H9 (cell line): Measurements from ENCODE around the gene TIGD1. TPM values are rescaled to one million over a fixed set of nuclear protein-coding genes. Genes with fewer than 3 reads are reported as not detected.

ENCODE experiments used
- DNase-seq: peaks from one replicate; pipeline ENCODE4 v3.0.0-alpha.2; 2017
- H2AFZ ChIP-seq: one replicate; pipeline ENCODE4 v1.6.1; 2013; ENCODE audit warnings: mild to moderate bottlenecking, low read length, control low read depth, moderate library complexity
- H2AK5ac ChIP-seq: 2 replicates; pipeline ENCODE4 v1.6.1; 2013; ENCODE audit warnings: low read length, control low read depth, mixed read lengths; ENCODE audit not compliant: insufficient read length
- H2BK120ac ChIP-seq: one replicate; pipeline ENCODE4 v1.6.1; 2013; ENCODE audit warnings: low read depth, mild to moderate bottlenecking, low read length, control low read depth, inconsistent platforms; ENCODE audit not compliant: poor library complexity, severe bottlenecking
- H2BK12ac ChIP-seq: 2 replicates; pipeline ENCODE4 v1.6.1; 2013; ENCODE audit warnings: low read length, control low read depth, mixed read lengths, low read depth; ENCODE audit not compliant: insufficient read length
- H2BK15ac ChIP-seq: 2 replicates; pipeline ENCODE4 v1.6.1; 2013; ENCODE audit warnings: low read depth, low read length, control low read depth
- H2BK20ac ChIP-seq: one replicate; pipeline ENCODE4 v1.6.1; 2013; ENCODE audit warnings: low read depth, mild to moderate bottlenecking, low read length, control low read depth, inconsistent platforms; ENCODE audit not compliant: poor library complexity, severe bottlenecking
- H2BK5ac ChIP-seq: 2 replicates; pipeline ENCODE4 v1.6.1; 2013; ENCODE audit warnings: low read length, control low read depth, mixed read lengths; ENCODE audit not compliant: insufficient read length
- H3K14ac ChIP-seq: 2 replicates; pipeline ENCODE4 v1.6.1; 2013; ENCODE audit warnings: low read length, control low read depth; ENCODE audit not compliant: insufficient read depth
- H3K18ac ChIP-seq: 2 replicates; pipeline ENCODE4 v1.6.1; 2013; ENCODE audit warnings: low read depth, mild to moderate bottlenecking, mixed read lengths, low read length, control low read depth; ENCODE audit not compliant: insufficient read length
- H3K23ac ChIP-seq: 2 replicates; pipeline ENCODE4 v1.6.1; 2013; ENCODE audit warnings: low read length, control low read depth, mixed read lengths, low read depth; ENCODE audit not compliant: insufficient read length
- H3K23me2 ChIP-seq: 2 replicates; pipeline ENCODE4 v1.6.1; 2013; ENCODE audit warnings: low read depth, mild to moderate bottlenecking, mixed read lengths, low read length, control low read depth; ENCODE audit not compliant: insufficient read length, poor library complexity, severe bottlenecking
- H3K27ac ChIP-seq: 2 replicates; pipeline ENCODE4 v1.5.1; 2013; ENCODE audit warnings: low read length, control low read depth, mixed read lengths, low read depth; ENCODE audit not compliant: insufficient read length
- H3K27me3 ChIP-seq: 2 replicates; pipeline ENCODE4 v1.6.1; 2013; ENCODE audit warnings: low read length, control low read depth, inconsistent platforms; ENCODE audit not compliant: insufficient read depth
- H3K4ac ChIP-seq: 2 replicates; pipeline ENCODE4 v1.6.1; 2013; ENCODE audit warnings: low read depth, mild to moderate bottlenecking, control low read depth, inconsistent platforms, low read length, moderate library complexity
- H3K4me1 ChIP-seq: 2 replicates; pipeline ENCODE4 v1.6.1; 2013; ENCODE audit warnings: low read length, control low read depth, inconsistent platforms; ENCODE audit not compliant: insufficient read depth
- H3K4me2 ChIP-seq: 2 replicates; pipeline ENCODE4 v1.6.1; 2013; ENCODE audit warnings: low read length, control low read depth, mixed read lengths; ENCODE audit not compliant: insufficient read length, insufficient read depth
- H3K56ac ChIP-seq: 2 replicates; pipeline ENCODE4 v1.6.1; 2013; ENCODE audit warnings: low read depth, mild to moderate bottlenecking, mixed read lengths, low read length, control low read depth; ENCODE audit not compliant: insufficient read length
- H3K79me1 ChIP-seq: 2 replicates; pipeline ENCODE4 v1.6.1; 2013; ENCODE audit warnings: low read depth, mild to moderate bottlenecking, moderate library complexity, low read length, control low read depth, inconsistent platforms; ENCODE audit not compliant: insufficient read depth, poor library complexity, severe bottlenecking
- H3K79me2 ChIP-seq: 2 replicates; pipeline ENCODE4 v1.6.1; 2013; ENCODE audit warnings: low read length, control low read depth, inconsistent platforms; ENCODE audit not compliant: insufficient read depth
- H3K9ac ChIP-seq: 2 replicates; pipeline ENCODE4 v1.6.1; 2013; ENCODE audit warnings: low read length, control low read depth, mixed read lengths; ENCODE audit not compliant: insufficient read length; ENCODE audit errors: extremely low read depth
- H3K9me3 ChIP-seq: one replicate; pipeline ENCODE4 v1.6.1; 2013; ENCODE audit warnings: low read depth, low read length, inconsistent platforms; ENCODE audit not compliant: control insufficient read depth
- H3T11ph ChIP-seq: one replicate; pipeline ENCODE4 v1.6.1; 2013; ENCODE audit warnings: mild to moderate bottlenecking, low read length, control low read depth, inconsistent platforms
- H4K20me1 ChIP-seq: one replicate; pipeline ENCODE4 v1.6.1; 2013; ENCODE audit not compliant: control insufficient read depth, insufficient read length, insufficient read depth
- H4K5ac ChIP-seq: 2 replicates; pipeline ENCODE4 v1.6.1; 2013; ENCODE audit warnings: low read depth, mild to moderate bottlenecking, mixed read lengths, low read length, control low read depth; ENCODE audit not compliant: insufficient read length
- H4K8ac ChIP-seq: replicated peaks from 2 replicates; pipeline ENCODE4 v1.6.1; 2013; ENCODE audit warnings: low read length, control low read depth, mixed read lengths, low read depth; ENCODE audit not compliant: insufficient read length
- H4K91ac ChIP-seq: 2 replicates; pipeline ENCODE4 v1.6.1; 2013; ENCODE audit warnings: low read depth, mild to moderate bottlenecking, moderate library complexity, mixed read lengths, low read length, control low read depth; ENCODE audit not compliant: insufficient read length
- H3K27ac Mint-ChIP-seq, 3 experiments: 2 replicates in 2 of 3; 3 replicates in 1 of 3; pipeline ENCODE4 v1.8.0; 2020 to 2021; ENCODE audit warnings: mixed read lengths in 3 of 3, mild to moderate bottlenecking in 1 of 3, moderate library complexity in 1 of 3
- H3K27me3 Mint-ChIP-seq: 2 replicates; pipeline ENCODE4 v1.8.0; 2021; ENCODE audit warnings: low read depth, mild to moderate bottlenecking, moderate library complexity, mixed read lengths
- H3K36me3 Mint-ChIP-seq, 3 experiments: 2 replicates in 2 of 3; 3 replicates in 1 of 3; pipeline ENCODE4 v1.8.0; 2020 to 2021; ENCODE audit warnings: low read depth in 3 of 3, mixed read lengths in 3 of 3; ENCODE audit not compliant: insufficient read depth in 1 of 3
- H3K4me1 Mint-ChIP-seq, 2 experiments: 2 replicates each; pipeline ENCODE4 v1.8.0; 2020; ENCODE audit warnings: mixed read lengths in 2 of 2
- H3K4me3 Mint-ChIP-seq, 2 experiments: 2 replicates in 1 of 2; 3 replicates in 1 of 2; pipeline ENCODE4 v1.8.0; 2020 to 2021; ENCODE audit warnings: mild to moderate bottlenecking in 2 of 2, mixed read lengths in 2 of 2, moderate library complexity in 1 of 2
- H3K9me3 Mint-ChIP-seq, 2 experiments: 2 replicates in 1 of 2; 3 replicates in 1 of 2; pipeline ENCODE4 v1.8.0; 2020; ENCODE audit warnings: mild to moderate bottlenecking in 2 of 2, mixed read lengths in 2 of 2, moderate library complexity in 1 of 2
- CTCF ChIP-seq: fragments of 200-600 bp; sonication (generic); conservative IDR thresholded peaks from 3 replicates; pipeline ENCODE4 v1.8.0; 2021; ENCODE audit warnings: antibody characterized with exemption, mild to moderate bottlenecking
- WGBS: extraction: QIAGEN DNeasy Blood & Tissue Kit; methylation state at CpG from one replicate; pipeline ENCODE4 v1.1.7; 2013; ENCODE audit warnings: missing lambda C conversion rate, low lambda C conversion rate, mixed read lengths; ENCODE audit not compliant: insufficient read length; ENCODE audit errors: extremely low coverage; 5-methylcytosine and 5-hydroxymethylcytosine counted together
- total RNA-seq: library from RNA; stranded (reverse); gene quantifications from 2 replicates; pipeline ENCODE4 v1.2.1, GENCODE V29; 2021

The TIGD1 gene
- total RNA-seq, 1 experiment from 2014 or later: 6.3 TPM

GRCh38 chr2:232588680-232589585, 38.6 kb upstream of the TIGD1 start:
- no peak overlapping the region for H2BK20ac ChIP-seq
- H2AK5ac ChIP-seq: no peak overlapping the region
- H3K79me2 ChIP-seq: no peaks in the 10 kb centered on the region
- no peak overlapping the region for H3K14ac ChIP-seq
- no peak overlapping the region for H3K4ac ChIP-seq
- no peak overlapping the region for H3K56ac ChIP-seq
- no CpG with 5 or more reads among the region's 18 CpGs for WGBS
- H3K18ac ChIP-seq: no peak overlapping the region
- Mint-ChIP-seq H3K36me3 (peaks cover 7 to 14% (median 11%) of the 10 kb centered on the region in 3 experiments; a peak in 6 of 7 replicates), H3K27me3 (peaks cover 3% of the 10 kb centered on the region; the same call in 1 of the 2 replicates), H3K4me1 (peaks cover 28 to 33% of the 10 kb centered on the region in 2 experiments), H3K9me3 (peaks cover 0 to 12% of the 10 kb centered on the region in 2 experiments; a peak in 3 of 5 replicates), H3K27ac (peak overlapping the region in 1 of 3 experiments; percentile 55; a peak in 2 of 7 replicates), H3K4me3 (no peak overlapping the region; a peak in 1 of 5 replicates)
- no peak overlapping the region for H3K4me2 ChIP-seq
- no peak overlapping the region for H3K27ac ChIP-seq
- no peak overlapping the region for H4K5ac ChIP-seq
- no peak overlapping the region for H4K91ac ChIP-seq
- no peak for DNase-seq
- H2BK12ac ChIP-seq: no peak overlapping the region
- H3K4me1 ChIP-seq: no peaks in the 10 kb centered on the region
- H2BK5ac ChIP-seq: no peak overlapping the region
- H3T11ph ChIP-seq: no peak overlapping the region
- H3K9me3 ChIP-seq: no peaks in the 10 kb centered on the region
- H2BK15ac ChIP-seq: no peak overlapping the region
- no peak for TF ChIP-seq CTCF
- H4K20me1 ChIP-seq: no peaks in the 10 kb centered on the region
- no peak overlapping the region for H3K23ac ChIP-seq
- H2BK120ac ChIP-seq: no peak overlapping the region
- no peaks in the 10 kb centered on the region for H3K27me3 ChIP-seq
- no peaks in the 10 kb centered on the region for H3K23me2 ChIP-seq
- no peak overlapping the region for H3K9ac ChIP-seq
- H4K8ac ChIP-seq: no peak overlapping the region
- H3K79me1 ChIP-seq: no peaks in the 10 kb centered on the region
- no peak overlapping the region for H2AFZ ChIP-seq
